B cell (primary cell): ENCODE data around the gene LHPP.

ENCODE experiments used
- EZH2 ChIP-seq: IDR thresholded peaks from 2 replicates; pipeline ENCODE4 v1.6.1; 2012; ENCODE audit warnings: borderline replicate concordance, low read depth, mild to moderate bottlenecking, moderate library complexity, low read length; ENCODE audit not compliant: insufficient read depth, poor library complexity, severe bottlenecking
- TF ChIP-seq, protein P1 (sequence below): fragments of 200-600 bp; IDR thresholded peaks from one replicate; pipeline ENCODE4 v1.8.0; 2022; ENCODE audit warnings: antibody characterized with exemption, mild to moderate bottlenecking

- TF ChIP-seq, protein P1, sequence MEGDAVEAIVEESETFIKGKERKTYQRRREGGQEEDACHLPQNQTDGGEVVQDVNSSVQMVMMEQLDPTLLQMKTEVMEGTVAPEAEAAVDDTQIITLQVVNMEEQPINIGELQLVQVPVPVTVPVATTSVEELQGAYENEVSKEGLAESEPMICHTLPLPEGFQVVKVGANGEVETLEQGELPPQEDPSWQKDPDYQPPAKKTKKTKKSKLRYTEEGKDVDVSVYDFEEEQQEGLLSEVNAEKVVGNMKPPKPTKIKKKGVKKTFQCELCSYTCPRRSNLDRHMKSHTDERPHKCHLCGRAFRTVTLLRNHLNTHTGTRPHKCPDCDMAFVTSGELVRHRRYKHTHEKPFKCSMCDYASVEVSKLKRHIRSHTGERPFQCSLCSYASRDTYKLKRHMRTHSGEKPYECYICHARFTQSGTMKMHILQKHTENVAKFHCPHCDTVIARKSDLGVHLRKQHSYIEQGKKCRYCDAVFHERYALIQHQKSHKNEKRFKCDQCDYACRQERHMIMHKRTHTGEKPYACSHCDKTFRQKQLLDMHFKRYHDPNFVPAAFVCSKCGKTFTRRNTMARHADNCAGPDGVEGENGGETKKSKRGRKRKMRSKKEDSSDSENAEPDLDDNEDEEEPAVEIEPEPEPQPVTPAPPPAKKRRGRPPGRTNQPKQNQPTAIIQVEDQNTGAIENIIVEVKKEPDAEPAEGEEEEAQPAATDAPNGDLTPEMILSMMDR, result no peak
- TF ChIP-seq EZH2, result no peak
These were observed 75.6 kb downstream of the LHPP start for GRCh38 chr10:124537166-124537725.
